DND-41 (cell line): ENCODE results near the gene CADPS.

Experiments used
- ATAC-seq: fragments of 200-7000 bp; cut with Tn5 transposase; 3 replicates; pipeline ENCODE4 v1.9.1; 2021; ENCODE audit warnings: low read depth; ENCODE audit not compliant: insufficient read depth
- DNase-seq: peaks from one replicate; pipeline ENCODE4 v3.0.0-alpha.2; 2020
- H2AFZ ChIP-seq: 2 replicates; pipeline ENCODE4 v1.6.0; 2012; ENCODE audit warnings: low read depth, low read length
- H3K27ac ChIP-seq: 2 replicates; pipeline ENCODE4 v1.5.1; 2012; ENCODE audit warnings: low read length, inconsistent platforms
- H3K27me3 ChIP-seq: fragments of 200-600 bp; sonication (generic); 2 replicates; pipeline ENCODE4 v1.6.0; 2012; ENCODE audit warnings: low read length, mild to moderate bottlenecking, inconsistent platforms; ENCODE audit not compliant: insufficient read depth, poor library complexity
- H3K36me3 ChIP-seq: 2 replicates; pipeline ENCODE4 v1.5.1; 2012; ENCODE audit warnings: low read length, inconsistent platforms; ENCODE audit not compliant: insufficient read depth
- H3K4me1 ChIP-seq: 2 replicates; pipeline ENCODE4 v1.5.1; 2012; ENCODE audit warnings: mild to moderate bottlenecking, low read length; ENCODE audit not compliant: insufficient read depth
- H3K4me2 ChIP-seq: 2 replicates; pipeline ENCODE4 v1.6.0; 2012; ENCODE audit warnings: mild to moderate bottlenecking, moderate library complexity, low read length, inconsistent platforms; ENCODE audit not compliant: insufficient read depth
- H3K4me3 ChIP-seq, 2 experiments: fragments of 200-600 bp in 1 of 2; shearing (Covaris generic) in 1 of 2; 2 replicates each; pipeline ENCODE4 v1.5.1; 2012 to 2016; ENCODE audit warnings: inconsistent platforms in 2 of 2, low read length in 2 of 2, mild to moderate bottlenecking in 2 of 2, low read depth in 1 of 2, moderate library complexity in 1 of 2
- H3K79me2 ChIP-seq: 2 replicates; pipeline ENCODE4 v1.6.0; 2012; ENCODE audit warnings: low read length, inconsistent platforms; ENCODE audit not compliant: insufficient read depth
- H3K9ac ChIP-seq: 2 replicates; pipeline ENCODE4 v1.6.0; 2012; ENCODE audit warnings: low read depth, mild to moderate bottlenecking, inconsistent platforms, low read length, moderate library complexity
- H3K9me3 ChIP-seq: 2 replicates; pipeline ENCODE4 v1.5.1; 2012; ENCODE audit warnings: low read length, moderate library complexity, mild to moderate bottlenecking, inconsistent platforms; ENCODE audit not compliant: insufficient read depth, severe bottlenecking
- H4K20me1 ChIP-seq: 2 replicates; pipeline ENCODE4 v1.6.0; 2012; ENCODE audit warnings: low read length; ENCODE audit not compliant: insufficient read depth
- CTCF ChIP-seq: IDR thresholded peaks from 2 replicates; pipeline ENCODE4 v1.5.1; 2012; ENCODE audit warnings: borderline replicate concordance, low read length, moderate library complexity, mild to moderate bottlenecking; ENCODE audit not compliant: poor library complexity, severe bottlenecking; ENCODE audit errors: extremely low read depth
- EZH2 ChIP-seq: IDR thresholded peaks from 3 replicates; pipeline ENCODE4 v1.6.1; 2012; ENCODE audit warnings: borderline replicate concordance, low read depth, mild to moderate bottlenecking, moderate library complexity, low read length, inconsistent platforms; ENCODE audit not compliant: severe bottlenecking

The CADPS gene

DNA sequence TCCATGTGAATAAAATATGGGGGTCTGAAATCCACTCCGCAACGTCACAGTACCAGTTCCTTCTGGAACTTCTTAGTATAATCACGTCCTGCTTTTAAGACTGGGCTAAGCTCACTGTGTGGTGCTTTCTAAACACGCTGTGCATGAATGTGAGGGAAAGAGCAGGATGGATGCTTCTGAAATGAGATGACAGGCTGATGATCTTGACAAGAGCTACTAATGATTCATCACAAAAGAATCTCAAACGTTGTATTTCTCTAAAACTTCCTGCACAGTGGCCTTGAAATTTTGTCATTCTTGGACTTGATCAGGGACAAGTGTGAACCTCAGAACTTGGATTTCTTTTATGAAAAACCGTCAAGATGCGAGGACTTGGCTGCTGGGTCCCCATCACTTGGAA lies 221.4 kb downstream of the CADPS start:
- no peak for ATAC-seq
- Histone ChIP-seq H3K79me2 (no peaks in the 10 kb centered on the region), H3K27ac (no peak overlapping the region), H3K4me3 (no peak overlapping the region), H3K36me3 (no peaks in the 10 kb centered on the region), H3K4me1 (no peaks in the 10 kb centered on the region), H2AFZ (no peak overlapping the region), H4K20me1 (no peaks in the 10 kb centered on the region), H3K4me2 (no peak overlapping the region), H3K9me3 (no peaks in the 10 kb centered on the region), H3K9ac (no peak overlapping the region), H3K27me3 (no peaks in the 10 kb centered on the region)
- no peak for TF ChIP-seq EZH2
- DNase-seq: no peak

DNA sequence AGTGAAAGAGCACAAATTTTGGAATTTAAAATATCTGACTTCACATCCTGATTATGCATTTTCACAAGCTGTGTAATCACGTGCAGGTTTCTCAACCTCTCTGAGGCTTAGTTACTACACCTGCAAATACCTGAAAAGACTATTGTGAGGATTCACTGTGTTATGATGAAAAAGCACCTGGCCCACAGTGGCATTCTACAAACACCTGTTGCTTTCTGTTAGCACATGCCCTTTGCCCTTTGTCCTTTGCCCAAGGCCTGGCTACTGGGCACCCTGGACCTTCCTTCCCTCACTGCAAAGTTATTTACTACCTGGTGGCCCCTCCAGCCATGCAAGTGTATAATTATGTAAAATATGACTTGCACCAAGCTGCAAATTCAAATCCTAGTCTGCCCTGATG lies 227.5 kb downstream of the CADPS start:
- H4K20me1 ChIP-seq: no peaks in the 10 kb centered on the region
- H3K4me2 ChIP-seq: no peak overlapping the region
- no peak overlapping the region for H3K4me3 ChIP-seq
- TF ChIP-seq EZH2 (no peak), CTCF (no peak)
- H3K36me3 ChIP-seq: no peaks in the 10 kb centered on the region
- H2AFZ ChIP-seq: no peak overlapping the region
- H3K4me1 ChIP-seq: no peaks in the 10 kb centered on the region
- ATAC-seq: no peak
- H3K27me3 ChIP-seq: no peaks in the 10 kb centered on the region
- no peak overlapping the region for H3K27ac ChIP-seq
- no peak for DNase-seq
- no peaks in the 10 kb centered on the region for H3K9me3 ChIP-seq
- no peaks in the 10 kb centered on the region for H3K79me2 ChIP-seq
- no peak overlapping the region for H3K9ac ChIP-seq

DNA sequence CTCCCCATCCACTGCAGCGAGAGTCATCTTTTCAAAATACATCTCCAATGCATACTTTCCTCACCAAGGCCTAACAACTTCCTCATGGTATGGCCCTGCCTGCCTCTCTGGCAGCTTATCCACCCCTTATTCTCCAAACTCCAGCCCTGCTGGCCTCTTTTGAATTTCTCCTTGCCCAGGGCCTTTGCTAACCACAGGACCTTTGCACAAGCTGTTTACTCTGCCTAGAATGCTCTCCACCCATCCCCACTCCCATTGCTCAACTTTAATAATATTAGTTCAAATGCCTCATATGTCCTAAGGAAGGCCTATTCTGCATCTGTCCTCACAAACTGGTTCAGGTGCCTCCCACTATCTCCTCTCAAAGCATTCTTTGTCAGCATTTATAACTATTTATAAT lies 230.7 kb downstream of the CADPS start:
- Histone ChIP-seq H3K79me2 (no peaks in the 10 kb centered on the region), H3K27ac (no peak overlapping the region), H3K4me1 (no peaks in the 10 kb centered on the region), H3K4me3 (no peak overlapping the region), H3K4me2 (no peak overlapping the region), H3K9me3 (no peaks in the 10 kb centered on the region), H3K9ac (no peak overlapping the region), H4K20me1 (no peaks in the 10 kb centered on the region), H3K27me3 (no peaks in the 10 kb centered on the region), H3K36me3 (no peaks in the 10 kb centered on the region), H2AFZ (no peak overlapping the region)
- TF ChIP-seq EZH2: no peak
- TF ChIP-seq CTCF: no peak
- no peak for DNase-seq
- no peak for ATAC-seq

GRCh38 chr3:62638316-62638715 lies 236.9 kb downstream of the CADPS start:
- no peaks in the 10 kb centered on the region for H3K4me1 ChIP-seq
- H3K79me2 ChIP-seq: no peaks in the 10 kb centered on the region
- no peaks in the 10 kb centered on the region for H3K36me3 ChIP-seq
- no peak for ATAC-seq
- no peak for DNase-seq
- H2AFZ ChIP-seq: no peak overlapping the region
- peaks cover 3% of the 10 kb centered on the region for H3K27me3 ChIP-seq
- H3K9ac ChIP-seq: no peak overlapping the region
- no peaks in the 10 kb centered on the region for H3K9me3 ChIP-seq
- H3K4me2 ChIP-seq: no peak overlapping the region
- TF ChIP-seq CTCF: no peak
- H3K4me3 ChIP-seq: no peak overlapping the region
- H3K27ac ChIP-seq: no peak overlapping the region
- no peaks in the 10 kb centered on the region for H4K20me1 ChIP-seq
